Occipital lobe (tissue), 2 donors: ENCODE results near the gene PDE8B. TPM values are rescaled to one million over a fixed set of nuclear protein-coding genes. Genes with fewer than 3 reads are reported as not detected.
A peak's percentile ranks its signal among the peaks of the same experiment; 100 is the strongest.

Experiments used
- DNase-seq: peaks from one replicate; lab custom pipeline; 2025; lab: John Stamatoyannopoulos, UW
- total RNA-seq: library from RNA; depleted of rRNA; stranded (reverse); fragments of >200 nt; gene quantifications from one replicate; pipeline ENCODE4 v1.2.3, GENCODE V29; 2014

The PDE8B gene
- total RNA-seq, 1 donor from 2014 or later = 5.3 TPM

- no peak for DNase-seq
Measured at GRCh38 chr5:77292026-77292757, 81.7 kb downstream of the PDE8B start.

GRCh38 chr5:77294185-77294584 lies 83.7 kb downstream of the PDE8B start:
- no peak for DNase-seq

GRCh38 chr5:77295863-77296378 lies 85.4 kb downstream of the PDE8B start:
- DNase-seq = no peak

- no peak for DNase-seq
Measured at GRCh38 chr5:77298146-77298545, 87.7 kb downstream of the PDE8B start.

GRCh38 chr5:77300451-77300850 lies 90.0 kb downstream of the PDE8B start:
- no peak for DNase-seq

GRCh38 chr5:77301447-77301883 lies 91.0 kb downstream of the PDE8B start:
- DNase-seq = no peak

GRCh38 chr5:77302247-77302646 lies 91.8 kb downstream of the PDE8B start:
- no peak for DNase-seq

- DNase-seq = no peak
Measured at GRCh38 chr5:77302653-77303052, 92.2 kb downstream of the PDE8B start.

GRCh38 chr5:77304388-77304787 lies 93.9 kb downstream of the PDE8B start:
- DNase-seq = no peak

GRCh38 chr5:77305222-77305846 lies 94.9 kb downstream of the PDE8B start:
- no peak for DNase-seq

- DNase-seq = peak; percentile 25
Measured at GRCh38 chr5:77305956-77306355, 95.5 kb downstream of the PDE8B start.

GRCh38 chr5:77306531-77306930 lies 96.1 kb downstream of the PDE8B start:
- DNase-seq = no peak

- DNase-seq = no peak
Measured at GRCh38 chr5:77308154-77308960, 97.9 kb downstream of the PDE8B start.

GRCh38 chr5:77309140-77309539 lies 98.7 kb downstream of the PDE8B start:
- no peak for DNase-seq

- no peak for DNase-seq
Measured at GRCh38 chr5:77310494-77311213, 100.2 kb downstream of the PDE8B start.

- DNase-seq = no peak
Measured at GRCh38 chr5:77311214-77311571, 100.7 kb downstream of the PDE8B start.

- no peak for DNase-seq
Measured at GRCh38 chr5:77312413-77312812, 101.9 kb downstream of the PDE8B start.

- no peak for DNase-seq
Measured at GRCh38 chr5:77316871-77317661, 106.6 kb downstream of the PDE8B start.

GRCh38 chr5:77318060-77318459 lies 107.6 kb downstream of the PDE8B start:
- no peak for DNase-seq

GRCh38 chr5:77319117-77319804 lies 108.8 kb downstream of the PDE8B start:
- no peak for DNase-seq
